T47D (cell line): ENCODE measurements around the gene PRKN.

ENCODE experiments used
- DNase-seq, 2 experiments: peaks; one replicate each; pipeline versions ENCODE4 v3.0.0 to v3.0.0-alpha.2; 2011 to 2012; ENCODE audit warnings: low read depth in 1 of 2, low spot score in 1 of 2
- JUND ChIP-seq: IDR thresholded peaks from 2 replicates; pipeline ENCODE4 v1.6.1; 2012; ENCODE audit warnings: low read depth
- in situ Hi-C: cut with HindIII; loops from 2 replicates; pipeline ENCODE4 v1.10.0; 2016; ENCODE audit warnings: low sequenced_read_pairs, low pct_unique_long_range_greater_than_20kb

Gene PRKN

DNA sequence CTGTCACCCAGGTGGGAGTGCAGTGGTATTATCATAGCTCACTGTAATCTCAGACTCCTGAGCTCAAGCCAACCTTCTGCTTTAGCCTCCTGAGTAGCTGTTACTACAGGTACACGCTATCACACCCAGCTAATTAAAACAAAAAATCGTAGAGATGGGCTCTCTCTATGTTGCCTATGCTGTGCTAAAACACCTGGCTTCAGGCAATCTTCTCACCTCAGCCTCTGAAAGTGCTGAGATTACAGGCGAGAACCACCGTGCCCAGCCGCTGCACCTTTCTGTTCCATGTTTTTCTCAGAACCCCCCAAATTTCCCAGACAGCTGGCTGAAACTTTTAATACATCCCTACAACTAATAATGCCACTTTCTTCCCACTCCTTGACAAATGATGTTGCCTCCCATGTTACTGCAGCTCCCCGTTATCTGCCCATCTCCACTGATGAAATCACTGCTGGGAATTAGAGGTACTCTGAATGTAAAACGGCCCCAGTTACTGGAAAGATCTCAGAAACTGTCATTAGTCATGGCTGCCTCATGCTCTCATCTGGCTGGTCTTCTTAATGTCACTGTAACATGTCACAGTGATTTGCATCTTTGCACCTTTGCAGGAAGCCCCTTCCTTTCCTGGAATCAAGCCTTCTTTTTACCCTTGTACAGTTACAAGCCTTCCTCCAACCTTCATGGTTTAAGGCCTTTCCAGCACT, 697.5 kb downstream of the PRKN start:
- in situ Hi-C loops: no loop called here
- DNase-seq: no peak
- TF ChIP-seq JUND: no peak

DNA sequence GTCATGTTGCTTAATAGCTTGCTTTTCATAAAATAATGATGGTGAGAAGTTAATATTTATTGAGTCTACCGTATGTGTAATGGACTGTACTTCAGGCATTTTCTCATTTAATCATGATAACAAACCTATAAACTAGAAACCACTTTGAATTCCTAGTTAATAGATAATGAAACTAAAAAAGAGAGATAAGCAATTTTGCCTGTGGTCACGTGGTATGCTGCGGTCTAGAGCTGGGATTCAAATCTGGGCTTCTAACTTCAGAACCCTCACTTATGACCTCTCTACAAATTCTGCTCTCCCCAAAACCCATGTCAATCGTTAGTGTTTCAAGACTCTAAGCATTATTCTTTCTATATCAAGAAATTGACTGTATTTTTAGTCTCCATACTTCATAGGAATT, 700.7 kb downstream of the PRKN start:
- TF ChIP-seq JUND: no peak
- in situ Hi-C loops: no loop called here
- DNase-seq: no peak

DNA sequence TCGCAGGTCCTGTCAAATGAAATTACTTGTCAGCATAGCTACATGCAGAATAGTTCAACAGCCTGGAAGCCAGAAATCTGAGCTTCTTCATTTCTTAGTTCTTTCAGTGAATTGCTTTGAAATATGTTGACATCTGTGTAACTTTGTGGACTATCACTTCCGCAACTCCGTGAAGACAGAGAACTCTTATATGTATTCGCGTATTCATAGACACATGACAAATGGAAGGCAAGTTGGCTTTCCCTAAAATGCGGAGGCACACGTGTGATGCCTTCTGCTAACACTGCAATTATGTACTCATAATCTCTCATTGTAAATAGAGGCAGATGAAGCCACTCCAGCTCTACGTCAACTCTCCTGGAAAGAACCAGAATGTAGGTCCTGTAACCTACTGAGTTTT, 701.5 kb downstream of the PRKN start:
- no peak for TF ChIP-seq JUND
- in situ Hi-C loops: no loop called here
- DNase-seq: no peak

DNA sequence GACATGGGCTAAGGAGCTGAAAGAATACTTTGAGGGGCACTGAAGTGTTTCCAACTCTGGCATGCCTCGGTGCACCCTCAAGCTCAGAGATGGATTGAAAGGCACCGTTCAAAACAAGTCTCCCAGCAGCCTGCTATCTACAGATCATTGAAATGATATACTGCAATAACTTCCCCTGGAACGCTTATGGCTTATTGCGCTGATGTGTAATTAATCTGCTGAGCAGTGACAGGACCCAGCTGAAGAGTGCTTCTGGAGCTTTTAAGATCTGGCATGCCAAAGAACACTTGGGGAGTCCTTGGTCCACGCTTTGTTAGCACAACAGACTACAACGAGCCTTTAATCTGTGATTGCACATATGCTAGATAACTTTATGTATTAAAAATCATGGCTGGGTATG, 708.2 kb downstream of the PRKN start:
- no peak for DNase-seq
- no peak for TF ChIP-seq JUND
- in situ Hi-C loops: no loop called here

DNA sequence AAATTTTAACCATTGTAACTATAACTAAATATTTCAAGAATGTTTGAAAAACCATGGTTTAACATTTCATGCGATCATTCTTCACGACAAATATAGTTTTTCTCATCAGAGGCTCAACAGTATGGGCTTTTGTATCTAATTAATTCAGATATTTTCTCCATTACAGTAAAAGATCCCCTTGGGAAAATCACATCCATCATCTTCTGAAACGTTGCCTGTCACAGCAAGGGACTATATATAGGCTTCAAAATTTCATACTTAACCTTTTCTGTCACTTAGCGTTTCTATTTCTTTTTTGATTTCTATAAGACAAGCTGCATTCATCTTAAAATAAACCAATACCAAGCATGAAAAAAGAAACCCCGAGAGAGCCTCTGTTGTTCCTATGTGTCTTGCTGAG, 710.0 kb downstream of the PRKN start:
- in situ Hi-C loops: no loop called here
- DNase-seq: no peak
- TF ChIP-seq JUND: no peak

DNA sequence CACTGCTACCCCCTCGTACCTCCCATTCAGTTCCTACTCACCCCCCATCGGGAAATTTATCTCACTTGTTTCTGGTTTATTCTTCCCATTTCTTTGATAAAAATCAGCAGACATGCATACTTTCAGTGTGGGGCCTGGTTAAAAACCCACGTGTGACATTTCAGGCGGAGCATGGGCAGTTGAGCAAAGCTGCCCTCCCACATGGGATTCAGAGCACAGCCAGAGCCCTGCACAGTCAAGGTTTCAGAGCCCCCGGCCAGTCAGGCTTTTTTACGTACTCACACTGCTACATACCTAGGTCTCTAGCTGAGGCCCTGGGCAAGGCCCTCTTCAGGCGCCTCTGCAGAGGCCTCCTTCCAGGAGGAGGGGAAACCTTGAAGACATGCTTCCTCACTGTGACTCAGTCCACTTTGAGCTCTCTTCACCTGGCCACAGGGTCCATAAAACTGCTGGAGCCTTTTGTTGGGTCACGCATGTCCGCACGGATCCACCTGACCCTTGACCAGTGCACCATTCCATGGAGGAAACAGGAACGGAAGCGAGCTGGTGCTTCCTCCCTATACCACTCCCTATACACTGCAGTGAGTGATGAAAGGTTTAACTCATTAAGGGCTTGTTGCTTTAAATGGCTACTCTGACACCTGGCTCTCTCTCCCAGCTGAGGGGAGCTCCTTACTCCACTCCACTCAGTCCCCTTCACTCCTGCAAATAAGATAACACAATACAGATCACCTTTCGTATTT, 713.3 kb downstream of the PRKN start:
- DNase-seq: no peak
- TF ChIP-seq JUND: no peak
- in situ Hi-C loops: no loop called here

DNA sequence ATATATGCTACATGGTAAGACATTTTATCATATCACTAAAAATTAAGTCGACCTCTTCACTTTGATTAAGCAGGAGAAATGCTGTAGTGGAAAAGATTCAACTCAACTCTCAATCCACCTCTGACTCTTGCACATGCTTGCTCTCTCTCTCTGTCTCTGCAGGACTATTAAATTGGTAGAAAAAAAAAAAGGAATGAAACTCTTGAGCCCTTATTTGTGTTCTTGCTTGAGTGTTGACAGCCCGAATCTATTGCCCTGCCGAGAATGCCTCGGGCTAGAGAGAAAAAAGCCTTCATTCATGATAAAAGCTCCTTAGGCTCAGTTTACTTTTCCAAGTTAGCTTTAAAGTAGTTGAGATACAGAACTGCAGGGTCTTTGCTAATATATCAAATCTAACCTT, 722.2 kb downstream of the PRKN start:
- TF ChIP-seq JUND: no peak
- in situ Hi-C loops: no loop called here

DNA sequence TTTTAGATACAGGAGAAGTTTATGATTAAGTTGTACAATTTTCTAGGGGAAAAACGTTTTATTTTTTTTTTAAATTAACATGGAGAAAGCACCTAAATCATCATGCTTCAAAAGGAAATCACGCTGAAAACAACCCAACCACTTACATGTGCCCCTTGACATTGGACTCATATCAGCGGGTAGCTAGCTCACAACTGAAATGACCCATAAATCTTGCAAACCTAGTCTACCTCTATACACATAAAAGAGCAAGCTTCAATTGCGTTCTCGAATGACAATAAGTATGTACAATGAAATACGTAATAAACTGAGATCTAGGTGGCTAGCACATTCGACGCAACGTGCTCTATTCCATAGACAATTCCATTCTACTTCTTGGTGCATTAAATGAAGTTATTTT, 730.8 kb downstream of the PRKN start:
- TF ChIP-seq JUND: no peak
- DNase-seq: no peak
- in situ Hi-C loops: no loop called here

More for the DNA sequence above, 722.2 kb downstream of the PRKN start:
- no peak for DNase-seq

DNA sequence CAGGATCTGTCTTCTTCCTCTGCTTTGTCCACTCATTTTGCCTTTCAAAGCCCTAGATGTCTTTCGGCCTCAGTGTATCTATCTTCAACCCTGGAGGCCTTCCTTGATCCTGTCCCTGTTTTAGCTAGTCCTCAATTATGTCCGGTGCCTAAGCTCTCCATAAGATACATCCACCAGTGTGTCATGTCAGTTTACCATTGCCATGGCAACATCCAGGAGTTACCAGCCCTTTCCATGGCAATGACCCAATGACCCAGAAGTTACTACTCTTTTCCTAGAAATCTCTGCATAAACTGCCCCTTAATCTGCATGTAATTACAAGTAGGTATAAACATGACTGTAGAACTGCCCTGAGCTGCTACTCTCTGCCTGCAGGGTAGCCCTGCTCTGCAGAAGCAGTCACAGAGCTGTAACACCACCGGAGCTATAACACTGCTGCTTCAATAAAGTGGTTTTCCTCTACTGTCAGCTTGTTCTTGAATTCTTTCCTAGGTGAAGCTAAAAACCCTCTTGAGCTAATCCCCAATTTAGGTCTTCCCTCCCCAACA, 741.6 kb downstream of the PRKN start:
- DNase-seq: no peak
- TF ChIP-seq JUND: no peak
- in situ Hi-C loops: no loop called here

DNA sequence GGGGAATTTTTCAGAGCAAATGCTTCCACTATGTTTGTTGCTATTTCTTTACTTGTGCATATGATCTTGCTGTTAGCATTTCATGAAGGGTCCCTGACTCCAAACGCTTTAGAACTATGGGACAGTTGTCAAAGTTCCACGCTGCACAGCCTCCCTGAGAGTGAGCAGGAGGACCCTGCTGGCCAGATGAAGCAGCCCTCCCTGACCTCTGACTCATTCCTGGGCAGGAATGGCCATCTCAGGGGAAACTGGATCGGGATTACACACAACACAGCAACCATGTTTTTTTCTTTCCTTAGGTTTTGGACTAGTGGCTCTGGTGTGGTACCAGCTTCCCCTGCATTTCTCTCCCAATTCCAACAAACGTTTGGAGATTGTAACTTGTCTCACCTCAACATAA, 742.9 kb downstream of the PRKN start:
- TF ChIP-seq JUND: no peak
- in situ Hi-C loops: no loop called here
- no peak for DNase-seq

DNA sequence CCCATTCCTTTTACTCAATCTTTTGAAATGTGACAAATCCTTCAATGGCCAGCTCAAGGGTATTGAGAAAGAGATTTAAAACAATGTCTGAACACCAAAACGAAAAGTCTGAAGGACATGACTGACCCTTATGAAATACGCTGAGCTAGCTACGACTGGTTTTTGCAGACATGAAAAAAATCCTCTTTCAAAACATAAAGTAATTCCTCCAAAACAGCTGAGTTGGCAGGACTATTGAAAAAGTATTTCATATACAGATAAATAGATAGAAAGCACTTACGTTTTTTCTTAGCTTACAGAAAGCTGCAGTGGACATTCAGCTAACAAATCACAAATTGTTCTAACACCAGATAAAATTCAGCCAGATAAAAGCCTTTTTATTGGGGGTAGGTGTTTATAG, 751.0 kb downstream of the PRKN start:
- in situ Hi-C loops: no loop called here
- DNase-seq: no peak
- TF ChIP-seq JUND: no peak

DNA sequence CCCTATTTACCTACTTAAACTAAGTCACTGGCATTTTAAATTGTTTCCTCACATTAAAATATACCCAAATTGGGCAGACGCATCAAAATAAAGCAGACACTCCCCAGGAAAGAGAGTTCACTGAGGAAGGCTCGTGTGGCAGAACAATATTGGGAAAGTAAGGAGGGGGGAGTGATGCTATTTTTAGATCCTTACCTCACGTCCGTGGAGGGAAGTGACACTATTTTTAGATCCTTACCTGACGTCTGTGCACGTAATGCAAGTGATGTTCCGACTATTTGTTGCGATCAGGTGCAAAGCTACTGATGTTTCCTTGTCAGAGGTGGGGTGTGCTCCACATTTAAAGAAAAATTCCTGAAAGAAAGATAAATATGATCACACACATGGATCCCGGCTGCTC, 754.5 kb downstream of the PRKN start:
- DNase-seq: no peak
- in situ Hi-C loops: no loop called here
- no peak for TF ChIP-seq JUND

DNA sequence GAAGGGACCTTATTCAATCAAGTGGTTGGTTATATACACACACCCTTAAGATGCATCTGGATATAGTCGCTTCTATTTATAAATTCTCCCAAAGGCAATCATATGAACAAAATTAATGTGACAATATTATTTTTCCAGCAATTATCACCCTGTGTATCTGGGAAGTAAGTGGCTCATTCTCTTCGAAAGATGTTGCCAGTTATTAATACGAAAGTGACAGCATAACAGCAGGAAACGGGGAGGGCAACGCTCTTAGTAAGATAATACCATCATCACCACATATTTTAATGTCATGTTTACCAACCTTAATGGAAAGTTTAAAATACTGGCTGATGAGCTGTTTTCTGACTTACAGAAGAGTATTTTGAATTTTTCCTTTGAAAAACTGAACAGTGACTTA, 756.5 kb downstream of the PRKN start:
- no peak for TF ChIP-seq JUND
- in situ Hi-C loops: no loop called here
- no peak for DNase-seq
